HG02623 (cell line): ENCODE measurements around the gene LPO.

Source experiments
- ATAC-seq: cut with Tn5 transposase; IDR thresholded peaks from one replicate; pipeline ENCODE4 v1.9.1; 2021; ENCODE audit warnings: moderate library complexity; ENCODE audit not compliant: unreplicated experiment

The LPO gene

DNA sequence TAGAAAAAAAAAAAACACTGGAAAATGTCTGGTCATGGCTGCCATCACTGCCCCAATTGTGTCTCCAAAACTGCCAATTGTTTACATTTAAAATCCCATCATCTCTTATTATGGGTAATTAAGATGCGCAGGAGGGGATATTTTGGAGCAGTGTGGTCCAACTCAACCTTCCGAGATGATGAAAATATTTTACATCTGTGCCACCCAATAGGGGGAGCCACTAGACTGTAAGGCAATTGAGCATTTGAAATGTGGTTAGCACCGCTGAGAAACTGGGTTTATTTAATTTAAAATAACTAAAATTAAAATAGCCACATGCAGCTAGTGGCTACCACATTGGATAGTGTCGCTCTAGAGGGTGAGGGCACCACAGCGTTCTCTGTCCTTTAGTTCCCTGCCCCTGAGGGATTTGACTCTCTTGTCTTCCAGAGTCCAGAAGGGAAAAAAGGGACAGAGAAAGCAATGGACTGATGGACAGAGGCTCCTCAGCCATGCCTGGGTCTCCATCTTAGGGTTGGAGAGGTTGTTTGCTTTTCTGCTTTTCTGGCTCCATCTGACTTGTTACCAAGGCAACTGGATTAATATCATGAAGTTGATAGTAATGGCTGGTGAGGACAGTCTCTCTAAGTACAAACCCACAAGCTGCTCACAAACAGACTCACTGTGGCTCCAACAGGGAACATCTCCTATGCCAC lies 38.9 kb downstream of the LPO start:
- ATAC-seq = no peak

DNA sequence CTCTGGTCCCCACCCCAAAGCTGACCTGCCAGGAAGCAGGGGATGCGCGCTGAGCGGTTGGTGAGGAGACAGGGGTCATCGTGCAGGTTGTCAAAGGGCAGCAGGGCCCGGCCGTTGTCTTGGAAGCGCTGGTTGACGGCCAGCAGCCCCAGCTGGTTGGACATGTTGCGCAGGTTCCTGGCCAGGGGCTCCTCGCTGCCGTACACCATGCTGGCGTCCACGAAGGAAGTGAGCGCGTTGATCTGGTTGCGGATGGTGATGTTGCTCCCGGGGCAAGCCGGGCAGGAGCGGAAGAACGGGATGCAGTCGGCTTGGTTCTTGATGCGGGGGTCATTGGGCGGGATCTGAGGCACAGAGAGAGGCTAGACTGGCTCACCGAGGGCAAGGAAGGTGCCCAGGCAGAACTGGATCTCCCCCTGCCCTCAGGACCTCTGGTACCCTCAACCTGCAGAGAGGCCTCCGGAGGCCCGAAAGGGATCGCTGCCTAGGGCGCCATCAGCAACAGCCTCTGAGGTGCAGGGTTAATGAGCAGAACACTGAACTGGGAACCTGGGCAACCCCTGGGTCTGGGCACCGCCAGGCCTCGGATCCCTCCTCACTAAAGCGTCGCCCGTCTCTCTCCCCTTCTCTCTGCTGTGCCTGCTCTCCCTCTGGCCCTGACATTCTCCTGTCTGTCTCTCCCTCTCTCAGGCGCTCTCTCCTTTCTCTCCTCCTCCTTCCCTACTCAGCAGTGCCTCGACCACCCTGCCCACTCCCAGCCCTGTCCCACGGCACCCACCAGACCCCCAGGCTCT lies 39.6 kb downstream of the LPO start:
- ATAC-seq = no peak

DNA sequence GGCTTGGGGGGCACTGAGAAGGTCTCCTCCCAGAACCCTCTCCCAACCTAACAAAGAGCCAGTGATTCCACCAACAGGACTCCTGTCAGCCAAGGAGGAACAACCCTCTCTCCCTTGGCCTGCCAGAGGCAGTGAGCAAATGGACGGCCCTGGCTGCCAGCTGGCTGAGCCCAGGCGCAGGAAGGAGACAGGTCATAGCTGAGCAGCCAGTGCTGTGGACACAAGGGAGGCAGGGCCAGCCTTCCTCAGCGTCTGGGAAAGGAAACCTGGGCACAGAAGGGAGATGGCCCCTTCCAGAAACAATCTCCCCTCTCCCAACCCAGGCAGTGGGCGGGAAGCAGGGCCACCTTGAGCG lies 40.3 kb downstream of the LPO start:
- no peak for ATAC-seq

DNA sequence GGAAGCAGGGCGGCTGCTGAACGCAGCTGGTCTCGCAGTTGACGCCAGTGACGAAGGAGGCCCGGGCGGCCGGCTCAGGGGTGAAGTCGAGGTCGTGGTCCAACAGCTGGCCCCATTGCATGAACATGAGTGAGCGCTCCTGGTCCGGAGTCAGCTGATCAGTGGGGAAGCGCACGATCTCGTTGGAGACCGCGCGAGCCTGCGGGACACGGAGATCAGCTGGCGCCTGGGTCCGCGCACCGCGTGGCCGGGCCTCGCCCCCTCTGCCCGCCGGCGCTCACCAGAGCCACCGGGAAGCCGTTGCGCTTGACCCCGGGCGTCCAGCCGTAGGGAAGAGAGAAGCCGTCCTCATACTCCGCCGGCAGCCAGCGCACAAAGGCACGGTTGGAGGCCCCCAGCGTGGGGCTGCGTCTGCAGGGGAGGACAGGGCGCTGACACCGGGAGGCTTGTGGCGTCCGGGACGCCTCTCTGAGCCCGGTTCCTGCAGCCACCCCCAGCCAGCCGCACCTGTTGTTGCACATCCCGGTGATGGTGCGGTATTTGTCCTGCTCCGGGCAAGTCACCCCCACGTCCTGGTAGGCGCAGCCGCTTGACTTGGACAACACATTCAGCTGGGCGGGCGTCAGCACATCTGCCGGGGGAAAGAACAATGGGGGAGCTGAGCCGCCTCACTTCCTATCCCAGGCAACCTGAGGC lies 40.8 kb downstream of the LPO start:
- ATAC-seq = no peak

DNA sequence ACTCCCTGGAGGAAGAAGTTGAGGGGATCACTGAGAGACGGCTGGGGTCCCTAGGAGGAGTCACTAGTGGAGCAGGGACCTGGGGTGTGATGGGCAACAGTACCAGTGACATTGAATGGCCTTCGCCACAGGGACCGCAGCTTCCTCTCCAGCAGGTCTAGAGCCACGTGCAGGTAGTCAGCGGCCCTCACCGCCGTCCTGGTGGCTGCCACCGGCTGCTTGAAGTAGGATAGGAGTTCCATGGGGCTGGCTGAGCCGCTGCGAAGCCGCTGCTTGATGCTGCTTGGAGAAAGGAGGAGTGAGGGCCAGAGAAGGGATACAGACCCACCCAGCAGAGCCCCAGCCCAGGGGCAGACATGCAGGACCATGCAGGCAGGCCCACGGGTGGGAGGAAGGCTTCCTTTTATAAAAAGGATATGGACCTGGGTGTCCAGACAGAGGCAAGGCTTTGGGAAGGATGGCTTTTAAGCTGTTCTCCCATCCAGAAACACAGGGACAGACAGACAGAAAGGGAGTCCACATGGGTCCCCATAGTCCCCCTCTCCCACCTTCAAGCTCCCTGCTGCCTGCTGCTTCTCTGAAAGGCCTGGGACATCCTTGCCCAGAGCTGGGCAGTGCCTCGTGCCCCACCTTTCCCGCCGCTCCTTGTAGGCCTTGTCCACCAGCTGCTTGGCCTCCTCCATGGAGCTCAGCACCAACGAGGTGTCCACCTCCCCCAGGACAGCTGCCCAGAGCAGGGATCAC lies 41.5 kb downstream of the LPO start:
- ATAC-seq = no peak

DNA sequence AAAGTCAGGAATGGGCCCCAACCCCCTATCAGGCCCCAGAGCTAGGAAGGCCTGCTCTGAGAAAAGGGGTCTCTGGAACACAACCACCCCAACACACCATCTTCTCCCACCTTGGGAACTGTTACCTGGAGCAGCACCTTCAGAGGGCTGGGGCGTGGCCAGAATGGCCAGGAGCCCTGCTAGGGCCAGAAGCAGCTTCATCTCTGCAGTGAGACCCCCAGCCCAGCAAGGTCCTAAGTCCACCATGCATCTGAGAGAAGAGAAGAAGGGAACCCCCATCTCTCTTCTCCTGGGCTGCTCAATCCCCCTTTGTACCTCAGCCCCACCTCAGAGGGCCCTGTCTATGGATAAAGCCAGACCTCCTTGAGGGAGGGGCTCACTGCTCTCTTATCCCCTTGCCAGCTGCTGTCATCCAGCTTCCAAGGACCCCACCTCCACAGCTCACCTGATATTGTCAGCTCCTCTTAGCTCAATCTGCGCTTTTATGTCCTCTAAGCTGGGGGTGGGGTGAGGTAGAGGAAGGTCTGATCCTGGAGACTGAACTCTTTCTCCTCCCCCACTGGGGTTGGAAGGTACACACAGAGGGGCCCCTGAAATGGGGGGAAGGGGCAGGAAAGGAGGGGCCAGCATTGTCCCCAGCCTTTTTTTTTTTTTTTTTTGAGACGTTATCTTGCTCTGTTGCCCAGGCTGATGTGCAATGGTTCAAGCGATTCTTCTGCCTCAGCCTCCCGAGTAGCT lies 42.3 kb downstream of the LPO start, which contains the start of gene MPO:
TSS of gene MPO (minus strand) at position 456 of the 738 bp plus-strand sequence. CDS start at position 279, 177 bp downstream.
- ATAC-seq = no peak

DNA sequence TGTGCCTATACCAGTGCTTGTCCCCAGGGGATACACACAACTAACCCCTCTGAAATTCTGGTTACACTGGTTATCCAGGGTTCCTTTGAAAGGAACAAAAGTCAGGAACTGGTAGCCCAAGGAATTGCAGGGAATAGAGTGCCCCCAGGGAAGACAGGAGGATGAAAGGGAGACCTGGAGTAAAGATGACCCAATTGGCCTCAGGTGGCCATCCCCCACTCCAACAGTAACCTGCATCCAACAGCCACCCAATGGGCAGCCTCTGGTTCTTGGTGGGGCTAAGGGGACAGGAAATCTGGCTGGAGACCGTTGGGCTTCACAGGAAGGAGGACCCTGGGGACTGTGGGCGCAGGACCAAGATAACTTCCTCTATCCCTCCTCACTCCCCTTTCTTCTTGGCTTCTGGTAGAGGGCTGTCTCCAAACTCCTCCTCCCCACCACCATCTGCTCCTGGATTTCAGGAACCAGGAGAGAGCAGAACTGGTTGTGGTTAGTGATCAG lies 43.2 kb downstream of the LPO start:
- ATAC-seq = no peak

DNA sequence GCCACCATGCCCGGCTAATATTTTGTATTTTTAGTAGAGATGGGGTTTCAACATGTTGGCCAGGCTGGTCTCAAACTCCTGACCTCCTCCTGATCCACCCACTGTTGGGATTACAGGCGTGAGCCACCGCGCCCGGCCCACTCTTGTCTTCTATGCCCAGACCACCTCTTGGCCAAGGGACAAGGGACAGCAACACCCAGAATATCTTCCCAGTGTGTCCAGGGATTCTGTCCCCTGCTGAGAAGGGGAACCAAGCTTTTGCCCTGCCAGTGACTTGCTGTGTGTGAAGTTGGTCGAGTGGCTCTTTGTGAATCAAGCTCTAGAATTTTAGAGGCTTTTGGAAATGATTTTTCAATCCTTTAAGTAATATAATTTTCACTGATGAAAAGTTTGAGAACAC lies 44.1 kb downstream of the LPO start:
- ATAC-seq = no peak

DNA sequence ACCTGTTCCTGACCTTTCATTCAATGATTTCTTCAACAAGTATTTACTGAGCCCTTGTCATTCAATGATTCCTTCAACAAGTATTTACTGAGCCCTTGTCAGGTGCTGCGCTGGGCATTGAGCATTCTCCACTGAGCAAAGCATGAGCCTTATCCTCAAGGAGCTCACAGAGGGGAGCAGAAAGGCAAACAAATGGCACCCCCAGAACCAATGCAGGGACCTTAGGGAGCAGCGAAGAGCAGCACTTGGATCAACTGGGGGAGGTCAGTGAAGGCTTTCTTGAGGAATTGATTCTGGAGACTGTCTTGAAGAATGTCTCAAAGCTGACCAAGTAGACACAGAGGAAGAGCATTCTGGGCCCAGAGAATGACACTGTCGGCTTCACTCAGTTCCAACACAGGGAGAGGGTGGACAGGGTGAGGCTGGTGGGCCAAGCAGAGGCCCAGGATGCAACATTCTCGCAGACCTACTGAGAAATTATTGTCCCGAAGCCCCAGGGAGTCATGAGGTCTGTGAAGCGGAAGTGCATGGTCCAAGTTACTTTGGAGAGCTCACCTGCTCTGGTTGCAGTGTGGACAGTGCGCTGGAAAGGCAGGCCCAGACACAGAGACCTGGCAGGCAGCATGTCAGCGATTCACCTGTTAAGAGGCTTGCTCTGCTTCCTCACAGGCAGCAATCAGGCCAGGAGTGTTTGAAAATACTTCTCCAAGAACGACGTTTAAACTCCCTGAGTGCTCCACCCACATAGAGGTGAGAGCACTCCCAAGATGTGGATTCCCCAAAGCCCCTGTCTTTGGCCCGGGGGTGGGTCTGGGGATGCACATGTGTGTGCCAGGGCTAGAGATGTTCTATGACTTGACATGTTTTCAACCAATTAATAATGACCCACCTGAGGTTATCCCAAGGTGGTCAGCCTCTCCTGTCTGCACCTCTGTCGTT lies 45.6 kb downstream of the LPO start:
- no peak for ATAC-seq

DNA sequence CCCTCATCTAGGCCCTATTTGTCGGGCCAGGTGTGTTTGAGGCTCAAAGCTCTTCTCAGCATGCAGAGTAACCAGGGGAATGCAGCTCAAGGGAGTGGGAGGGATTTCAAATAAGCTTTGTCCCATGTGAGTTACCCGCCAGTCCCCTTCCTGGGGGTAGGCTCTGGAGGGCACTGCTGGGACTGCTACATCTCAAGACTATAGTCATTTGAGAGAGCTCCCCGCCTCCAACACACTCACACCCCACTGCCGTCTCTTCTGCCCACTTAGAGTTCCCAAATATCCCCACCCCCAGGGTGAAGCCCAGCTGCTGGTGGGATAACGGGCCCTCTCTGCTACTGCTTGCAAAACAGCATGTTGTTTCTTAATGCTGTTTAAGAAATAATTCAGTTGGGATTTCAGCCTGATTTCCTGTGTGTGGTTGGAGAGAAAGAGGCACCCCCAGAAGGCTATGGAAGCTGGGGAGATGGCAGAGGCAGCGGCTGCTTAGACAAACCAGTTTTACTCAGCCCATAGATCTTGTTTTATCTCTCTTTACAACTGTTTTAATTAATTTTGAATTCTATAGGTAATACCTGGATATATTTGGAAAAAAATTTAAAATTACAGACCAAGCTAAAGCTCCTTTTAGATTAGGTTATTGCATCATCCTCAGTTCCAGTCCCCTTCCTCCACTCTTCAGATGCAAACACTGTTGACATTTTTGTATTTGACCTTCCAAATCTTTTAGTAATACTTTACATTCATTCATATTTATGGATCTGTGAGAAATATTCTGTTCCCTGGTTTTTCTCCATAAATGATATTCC lies 46.4 kb downstream of the LPO start:
- ATAC-seq = no peak

DNA sequence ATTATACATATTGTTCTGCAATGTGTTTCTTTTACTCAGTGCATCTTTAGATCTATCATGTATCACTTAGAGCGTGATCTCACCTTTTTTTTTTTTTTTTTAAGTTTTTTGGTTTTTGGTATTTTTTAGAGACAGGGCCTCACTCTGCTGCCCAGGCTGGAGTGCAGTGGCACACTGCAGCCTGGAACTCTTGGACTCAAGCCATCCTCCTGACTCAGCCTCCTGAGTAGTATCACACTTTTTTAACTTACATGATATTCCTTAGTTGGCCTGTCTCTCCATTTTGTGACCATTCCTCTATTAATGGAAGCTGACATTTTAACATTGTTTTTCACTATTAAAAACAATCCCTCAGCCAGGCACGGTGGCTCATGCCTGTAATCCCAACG lies 47.0 kb downstream of the LPO start:
- ATAC-seq = no peak

DNA sequence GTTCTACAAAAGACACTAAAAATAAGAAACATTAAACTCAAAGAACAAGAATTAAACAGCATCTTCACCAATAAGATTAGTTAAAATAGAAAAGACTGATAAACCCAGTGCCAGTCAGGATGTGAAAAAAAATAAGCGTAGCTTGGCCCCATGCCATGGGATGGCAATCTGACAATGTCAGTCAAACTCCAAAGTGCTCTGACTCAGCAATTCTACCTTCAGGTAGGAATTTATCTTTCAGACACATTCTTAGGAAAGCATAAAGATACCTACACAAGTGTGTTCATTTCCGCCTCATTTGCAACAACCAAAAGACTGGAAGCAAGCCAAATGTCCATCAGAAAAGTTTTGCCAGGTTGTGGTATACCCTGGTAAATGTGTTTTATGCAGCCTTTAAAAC lies 51.5 kb downstream of the LPO start:
- no peak for ATAC-seq

DNA sequence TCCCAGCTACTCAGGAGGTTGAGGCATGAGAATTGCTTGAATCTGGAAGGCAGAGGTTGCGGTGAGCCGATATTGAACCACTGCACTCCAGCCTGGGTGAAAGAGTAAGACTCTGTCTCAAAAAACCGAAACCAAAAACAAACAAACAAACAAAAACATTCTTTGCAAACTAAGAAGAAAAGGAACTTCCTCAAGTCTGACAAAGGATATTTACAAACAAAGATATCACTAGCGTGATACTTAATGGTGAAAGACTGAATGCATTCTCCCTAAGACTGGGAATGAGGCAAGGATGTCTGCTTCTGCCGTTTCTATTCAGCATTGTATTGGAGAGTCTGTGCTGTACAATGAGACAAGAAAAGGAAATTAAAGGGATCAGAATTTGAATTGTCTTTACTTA lies 52.9 kb downstream of the LPO start:
- ATAC-seq = no peak

DNA sequence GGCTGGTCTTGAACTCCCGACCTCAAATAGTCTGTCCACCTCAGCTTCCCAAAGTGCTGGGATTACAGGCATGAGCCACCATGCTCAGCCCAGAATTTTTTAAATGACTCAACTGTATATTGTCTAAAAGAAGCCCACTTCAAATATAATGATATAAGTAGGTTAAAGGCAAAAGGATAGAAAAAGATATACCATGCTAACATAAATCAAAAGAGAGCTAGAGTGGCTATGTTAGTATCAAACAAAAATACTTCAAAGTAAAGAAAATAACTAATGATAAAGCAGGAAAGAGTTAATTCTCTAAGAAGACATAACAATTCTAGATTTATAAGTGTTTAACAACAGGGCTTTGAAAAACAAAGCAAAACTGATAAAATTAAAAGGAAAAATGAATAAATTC lies 55.6 kb downstream of the LPO start:
- no peak for ATAC-seq

DNA sequence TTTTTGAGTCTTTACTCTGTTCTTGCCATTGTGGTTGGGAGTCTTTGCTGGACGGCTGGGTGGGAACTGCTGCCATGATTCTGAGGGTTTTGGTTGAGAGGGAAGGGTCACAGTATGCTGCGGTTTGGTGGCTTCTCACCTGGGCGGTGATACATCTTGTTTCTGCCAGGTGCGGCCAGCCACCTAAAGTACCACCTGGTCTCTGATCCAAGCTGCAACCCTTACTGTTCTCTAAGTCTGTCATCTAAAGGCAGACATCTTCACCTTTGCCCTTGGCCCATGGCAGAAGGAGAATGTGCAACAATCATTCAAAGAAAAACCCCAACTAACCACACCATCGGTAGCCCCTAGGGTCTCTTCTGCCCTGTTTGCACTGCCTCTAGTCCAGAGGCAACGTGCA lies 62.0 kb downstream of the LPO start:
- ATAC-seq = no peak

DNA sequence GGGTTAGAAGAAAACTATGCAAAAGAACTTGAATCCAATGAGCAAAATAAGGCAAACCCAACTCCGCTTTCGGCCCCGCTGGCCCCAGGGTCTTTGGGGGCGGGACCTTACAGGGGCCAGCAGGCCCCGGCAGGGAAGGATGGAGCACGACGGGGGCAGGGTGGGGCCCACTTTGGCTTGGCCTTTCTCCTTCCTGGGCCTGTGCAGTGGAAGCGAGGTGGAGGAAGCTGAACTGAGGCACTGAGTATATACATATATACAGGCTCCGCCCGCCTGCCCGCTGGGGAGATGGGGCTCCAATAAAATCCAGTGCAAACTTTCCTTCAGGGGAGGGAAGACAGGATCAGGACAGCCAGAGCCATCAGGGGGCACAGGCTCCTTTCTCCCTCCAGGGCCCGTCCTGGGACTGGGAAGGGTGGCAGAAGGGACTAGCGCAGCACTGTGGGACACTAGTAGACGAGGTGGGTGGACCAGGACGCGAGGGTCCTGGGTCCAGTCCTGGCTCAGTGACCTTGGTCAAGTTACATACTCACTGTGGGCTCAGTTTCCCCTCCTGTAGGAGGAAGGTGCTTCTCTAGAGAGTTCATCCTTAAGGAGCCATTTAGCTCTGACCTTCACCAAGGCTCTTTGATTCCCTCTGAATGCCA lies 63.2 kb downstream of the LPO start:
- ATAC-seq = no peak

DNA sequence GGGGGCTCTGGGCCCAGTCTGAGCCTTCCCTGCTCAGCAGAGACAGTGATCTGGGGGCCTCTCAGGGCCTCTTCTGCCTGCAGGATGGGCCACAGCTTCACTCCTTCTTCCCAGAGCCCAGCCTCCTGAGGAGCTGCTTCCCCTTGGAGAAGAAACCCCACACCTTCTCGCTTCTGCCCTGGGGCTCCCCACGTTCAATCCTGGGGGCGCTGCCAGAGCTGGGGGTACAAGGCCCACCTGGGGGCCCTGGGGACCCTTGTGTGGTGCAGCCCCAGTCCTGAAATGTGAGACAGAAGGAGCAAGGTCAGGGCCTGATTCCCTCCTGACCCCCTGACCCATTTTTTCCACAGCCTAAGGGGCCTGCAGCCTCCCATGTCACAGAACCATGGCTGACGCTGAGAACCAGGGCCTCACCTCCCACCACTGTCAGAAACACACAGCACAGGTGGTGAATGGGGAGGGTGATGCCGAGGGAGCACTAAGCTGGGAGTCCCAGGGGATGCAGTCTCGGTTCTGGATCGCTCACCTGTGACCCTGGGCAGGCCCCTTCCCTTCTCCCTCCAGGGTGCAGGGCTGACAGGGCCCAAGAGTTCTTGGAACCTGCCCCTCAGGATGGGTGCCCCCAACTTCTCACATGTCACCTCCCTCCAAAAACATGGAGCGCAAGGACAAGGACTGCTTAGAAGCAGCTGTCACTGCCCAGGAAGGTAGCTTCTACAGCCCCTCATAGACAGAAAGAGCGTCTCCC lies 64.0 kb downstream of the LPO start:
- no peak for ATAC-seq
